Nephron progenitor cell (in vitro differentiated cells): Measurements from ENCODE around the gene CSKMT.

ENCODE experiments used
- DNase-seq: peaks from one replicate; pipeline ENCODE4 v3.0.0; 2021
- H3K27ac Mint-ChIP-seq: 2 replicates; pipeline ENCODE4 v1.8.0; 2021; ENCODE audit warnings: mild to moderate bottlenecking, moderate library complexity, mixed read lengths
- H3K27me3 Mint-ChIP-seq: 2 replicates; pipeline ENCODE4 v1.8.0; 2021; ENCODE audit warnings: mild to moderate bottlenecking, low read depth, mixed read lengths; ENCODE audit not compliant: poor library complexity
- H3K36me3 Mint-ChIP-seq: 2 replicates; pipeline ENCODE4 v1.8.0; 2021; ENCODE audit warnings: low read depth, mixed read lengths
- H3K4me1 Mint-ChIP-seq: 2 replicates; pipeline ENCODE4 v1.8.0; 2021; ENCODE audit warnings: mixed read lengths
- H3K4me3 Mint-ChIP-seq: 2 replicates; pipeline ENCODE4 v1.8.0; 2021; ENCODE audit warnings: mild to moderate bottlenecking, moderate library complexity, mixed read lengths
- H3K9me3 Mint-ChIP-seq: 2 replicates; pipeline ENCODE4 v1.8.0; 2021; ENCODE audit warnings: mild to moderate bottlenecking, moderate library complexity, mixed read lengths
- CTCF ChIP-seq: fragments of 200-600 bp; sonication (generic); IDR thresholded peaks from 2 replicates; pipeline ENCODE4 v1.5.0; 2021; ENCODE audit warnings: antibody characterized with exemption

The CSKMT gene

GRCh38 chr11:62678433-62678769, 13.3 kb downstream of the CSKMT start:
- no peaks in the 10 kb centered on the region for H3K9me3 Mint-ChIP-seq

GRCh38 chr11:62678770-62679696, 13.9 kb downstream of the CSKMT start, which contains the start of gene UBXN1:
TSS of gene UBXN1 (minus strand) at chr11:62679073. CDS start at chr11:62678923, 150 bp downstream.
- Mint-ChIP-seq H3K9me3 (no peaks in the 10 kb centered on the region), H3K27ac (peak within 1 kb of the TSS; percentile 89), H3K4me1 (peaks cover 38% of the 10 kb centered on the region), H3K4me3 (peak within 1 kb of the TSS; percentile 88), H3K27me3 (no peaks in the 10 kb centered on the region), H3K36me3 (peaks cover 26% of the 10 kb centered on the region)
- peak; percentile 79 for DNase-seq
- TF ChIP-seq CTCF, result no peak

More at GRCh38 chr11:62678433-62678769, 13.3 kb downstream of the CSKMT start:
- Mint-ChIP-seq H3K27me3 (no peaks in the 10 kb centered on the region), H3K4me3 (peak overlapping the region; percentile 88), H3K27ac (peak overlapping the region; percentile 89), H3K36me3 (peaks cover 26% of the 10 kb centered on the region), H3K4me1 (peaks cover 39% of the 10 kb centered on the region)
- no peak for TF ChIP-seq CTCF
- DNase-seq, result no peak

GRCh38 chr11:62680825-62681240, 15.7 kb downstream of the CSKMT start:
- Mint-ChIP-seq H3K9me3 (no peaks in the 10 kb centered on the region), H3K27ac (peak overlapping the region; percentile 69), H3K36me3 (peaks cover 20% of the 10 kb centered on the region), H3K4me3 (peak overlapping the region; percentile 66), H3K27me3 (no peaks in the 10 kb centered on the region), H3K4me1 (peaks cover 38% of the 10 kb centered on the region)
- peak; percentile 44 for TF ChIP-seq CTCF
- DNase-seq, result no peak

DNA sequence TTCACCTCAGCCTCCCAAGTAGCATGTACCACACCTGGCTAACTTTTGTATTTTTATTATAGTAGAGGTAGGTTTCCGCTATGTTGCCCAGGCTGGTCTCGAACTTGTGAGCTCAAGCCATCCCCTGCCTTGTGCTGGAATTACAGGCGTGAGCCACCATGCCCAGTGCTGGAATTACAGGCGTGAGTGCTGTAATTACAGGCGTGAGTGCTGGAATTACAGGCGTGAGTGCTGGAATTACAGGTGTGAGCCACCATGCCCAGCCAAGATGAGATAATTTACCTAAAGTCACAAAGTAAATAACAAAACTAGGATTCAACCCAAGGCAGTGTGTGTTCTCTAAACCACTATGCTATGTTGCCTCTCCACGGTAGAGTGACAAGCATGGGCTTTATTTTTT, 17.4 kb downstream of the CSKMT start:
- no peak overlapping the region for H3K4me3 Mint-ChIP-seq
- H3K27me3 Mint-ChIP-seq, result no peaks in the 10 kb centered on the region
- H3K9me3 Mint-ChIP-seq, result no peaks in the 10 kb centered on the region
- no peak overlapping the region for H3K27ac Mint-ChIP-seq
- DNase-seq, result no peak
- peaks cover 6% of the 10 kb centered on the region for H3K36me3 Mint-ChIP-seq
- H3K4me1 Mint-ChIP-seq, result peaks cover 28% of the 10 kb centered on the region
- TF ChIP-seq CTCF, result no peak

DNA sequence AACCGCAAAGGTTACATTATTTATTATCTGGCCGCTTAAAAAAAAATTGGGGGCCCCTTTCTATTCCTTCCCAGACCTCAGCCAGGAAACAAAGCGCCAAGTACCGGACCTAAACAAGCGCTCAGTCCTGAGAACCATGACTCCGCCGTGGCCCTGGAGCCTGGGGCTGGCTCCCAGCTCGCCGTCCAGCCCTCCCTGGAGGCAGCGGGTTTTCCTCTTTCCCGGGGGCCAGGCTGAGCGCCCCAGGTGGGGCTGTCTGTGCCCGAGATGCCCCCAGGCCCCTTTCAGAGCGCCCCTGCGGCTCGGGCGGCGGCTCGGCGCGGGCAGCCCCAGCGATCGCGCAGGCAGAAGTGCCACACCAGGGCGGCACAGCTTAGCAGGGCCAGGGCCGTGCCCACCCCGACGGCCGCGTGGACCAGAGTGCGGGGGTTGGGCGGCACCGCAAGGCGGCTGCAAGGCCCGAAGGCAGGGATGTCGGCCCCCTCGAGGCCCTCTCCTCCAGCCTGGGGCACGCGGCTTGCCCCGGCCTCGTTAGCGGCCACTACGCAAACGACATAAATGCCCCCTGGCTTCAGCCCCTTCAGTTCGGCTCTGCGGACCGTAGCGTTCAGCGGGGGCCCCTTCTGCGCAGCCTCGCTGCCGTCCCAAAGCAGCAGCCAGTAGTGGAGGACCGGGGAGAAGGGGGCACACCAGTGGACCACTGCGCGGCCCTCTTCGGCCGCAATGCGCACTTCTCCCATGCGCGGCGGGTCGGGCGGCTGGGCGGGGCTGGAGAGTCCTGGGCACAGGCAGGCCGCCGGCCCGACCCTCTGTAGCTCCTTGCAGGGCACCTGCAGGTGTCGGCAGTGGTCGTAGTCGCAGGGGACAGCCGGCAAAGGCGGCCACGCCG, 22.6 kb downstream of the CSKMT start:
- no peak for TF ChIP-seq CTCF
- Mint-ChIP-seq H3K27ac (no peak overlapping the region), H3K27me3 (no peaks in the 10 kb centered on the region), H3K4me3 (no peak overlapping the region), H3K4me1 (peaks cover 22% of the 10 kb centered on the region), H3K36me3 (peaks cover 15% of the 10 kb centered on the region), H3K9me3 (no peaks in the 10 kb centered on the region)
- DNase-seq, result no peak
